CD4-positive, alpha-beta T cell (primary cell): ENCODE results near the gene ZNF569. TPM values are rescaled to one million over a fixed set of nuclear protein-coding genes. Genes with fewer than 3 reads are reported as not detected.
"Not testable (repeated sequence)": the region's sequence is repeated elsewhere in the genome, so short reads cannot be mapped to it uniquely, and the experiment has no call there.

Experiments
- ATAC-seq: fragments of 200-7000 bp; cut with Tn5 transposase; one replicate; pipeline ENCODE4 v1.10.0; 2022; ENCODE audit warnings: mild to moderate bottlenecking; ENCODE audit not compliant: poor library complexity
- CTCF ChIA-PET: fragments of 350-600 bp; sonication (Branson Sonifier 250); formaldehyde crosslinking; loops from one replicate; lab custom pipeline; 2021; ENCODE audit warnings: antibody characterized with exemption, inconsistent platforms; lab: Charles Lee
- POLR2A ChIA-PET: fragments of 350-600 bp; sonication (Branson Sonifier 250); formaldehyde crosslinking; loops from one replicate; lab custom pipeline; 2021; ENCODE audit warnings: antibody characterized with exemption, inconsistent platforms; lab: Charles Lee
- DNase-seq, 14 experiments: peaks; one replicate each; pipeline ENCODE4 v3.0.0-alpha.2; 2013 to 2020; ENCODE audit warnings: mixed read lengths in 2 of 14
- H3K27ac ChIP-seq, 2 donors: one replicate each; pipeline versions ENCODE4 v1.5.1 to v1.7.0; 2013; ENCODE audit warnings: low read length in 2 of 2, low read depth in 1 of 2, mild to moderate bottlenecking in 1 of 2
- H3K27me3 ChIP-seq, 2 experiments: 1 replicate in 1 of 2; 2 replicates in 1 of 2; pipeline versions ENCODE4 v1.6.1 to v1.7.0; 2013; ENCODE audit warnings: low read length in 2 of 2, control low read depth in 1 of 2, mild to moderate bottlenecking in 1 of 2, moderate library complexity in 1 of 2; ENCODE audit not compliant: insufficient read depth in 2 of 2, control insufficient read depth in 1 of 2
- H3K36me3 ChIP-seq: one replicate; pipeline ENCODE4 v1.6.1; 2013; ENCODE audit warnings: low read length, control low read depth; ENCODE audit not compliant: insufficient read depth
- H3K4me1 ChIP-seq: one replicate; pipeline ENCODE4 v1.6.1; 2013; ENCODE audit warnings: low read length, control low read depth; ENCODE audit not compliant: insufficient read depth
- H3K4me3 ChIP-seq: one replicate; pipeline ENCODE4 v1.5.1; 2013; ENCODE audit warnings: mild to moderate bottlenecking, low read length, moderate library complexity
- H3K9me3 ChIP-seq, 2 experiments: 1 replicate in 1 of 2; 2 replicates in 1 of 2; pipeline versions ENCODE4 v1.6.1 to v1.7.0; 2013; ENCODE audit warnings: low read length in 2 of 2, mild to moderate bottlenecking in 2 of 2, control low read depth in 1 of 2, moderate library complexity in 1 of 2; ENCODE audit not compliant: control insufficient read depth in 1 of 2, insufficient read depth in 1 of 2
- H3K27ac Mint-ChIP-seq: one replicate; pipeline ENCODE4 v1.8.0; 2020; ENCODE audit warnings: mixed read lengths
- H3K27me3 Mint-ChIP-seq: one replicate; pipeline ENCODE4 v1.8.0; 2021; ENCODE audit warnings: mixed read lengths
- H3K36me3 Mint-ChIP-seq: one replicate; pipeline ENCODE4 v1.8.0; 2021; ENCODE audit warnings: low read depth, mixed read lengths
- H3K4me1 Mint-ChIP-seq: one replicate; pipeline ENCODE4 v1.8.0; 2021; ENCODE audit warnings: low read depth, mixed read lengths
- H3K4me3 Mint-ChIP-seq: one replicate; pipeline ENCODE4 v1.8.0; 2020; ENCODE audit warnings: mild to moderate bottlenecking, mixed read lengths
- H3K9me3 Mint-ChIP-seq: one replicate; pipeline ENCODE4 v1.8.0; 2020; ENCODE audit warnings: mixed read lengths
- CTCF ChIP-seq: fragments of 200-600 bp; IDR thresholded peaks from one replicate; pipeline ENCODE4 v1.8.0; 2022; ENCODE audit warnings: antibody characterized with exemption, mild to moderate bottlenecking
- intact Hi-C, 2 experiments: fragments of 100-400 bp; cut with DNase I in 1 of 2; cut with micrococcal nuclease in 1 of 2; formaldehyde crosslinking; loops; one replicate each; pipeline versions ENCODE4 v1.15.1 to v1.9.0; 2023 to 2025; cut with DNase I, micrococcal nuclease
- total RNA-seq, 174 experiments: library from RNA in 2 of 174; stranded (reverse) in 2 of 174; gene quantifications; one replicate each; pipeline ENCODE4 v1.2.3 and lab custom pipeline; 2021 to 2026

ZNF569 gene
- total RNA-seq, 2 experiments from 2014 or later, result 5.0 to 5.2 TPM

GRCh38 chr19:37403403-37403802, 63.8 kb downstream of the ZNF569 start:
- Histone ChIP-seq H3K4me1 (no peaks in the 10 kb centered on the region), H3K9me3 (peaks cover 45 to 76% of the 10 kb centered on the region in 2 experiments), H3K36me3 (no peaks in the 10 kb centered on the region), H3K27ac (no peak overlapping the region), H3K4me3 (no peak overlapping the region), H3K27me3 (no peaks in the 10 kb centered on the region)
- H3K4me1 Mint-ChIP-seq, result no peaks in the 10 kb centered on the region
- no peaks in the 10 kb centered on the region for H3K27me3 Mint-ChIP-seq
- no peak for ATAC-seq
- H3K9me3 Mint-ChIP-seq, result peaks cover 14% of the 10 kb centered on the region
- intact Hi-C loops, result no loop called here
- DNase-seq, result no peak
- H3K36me3 Mint-ChIP-seq, result peaks cover 54% of the 10 kb centered on the region
- ChIA-PET POLR2A (no interaction called here), CTCF (no interaction called here)
- H3K27ac Mint-ChIP-seq, result no peak overlapping the region
- TF ChIP-seq CTCF, result no peak
- H3K4me3 Mint-ChIP-seq, result no peak overlapping the region

- no peaks in the 10 kb centered on the region for H3K4me1 Mint-ChIP-seq
- Histone ChIP-seq H3K4me3 (no peak overlapping the region), H3K27me3 (no peaks in the 10 kb centered on the region), H3K4me1 (no peaks in the 10 kb centered on the region), H3K27ac (no peak overlapping the region), H3K9me3 (peaks cover 49 to 77% of the 10 kb centered on the region in 2 experiments), H3K36me3 (no peaks in the 10 kb centered on the region)
- POLR2A ChIA-PET, result no interaction called here
- ATAC-seq (no peak), DNase-seq (no peak)
- H3K27me3 Mint-ChIP-seq, result no peaks in the 10 kb centered on the region
- H3K9me3 Mint-ChIP-seq, result peaks cover 16% of the 10 kb centered on the region
- intact Hi-C loops, result no loop called here
- no peak overlapping the region for H3K4me3 Mint-ChIP-seq
- H3K27ac Mint-ChIP-seq, result no peak overlapping the region
- H3K36me3 Mint-ChIP-seq, result peaks cover 32% of the 10 kb centered on the region
- TF ChIP-seq CTCF, result no peak
- CTCF ChIA-PET, result no interaction called here
Measured at GRCh38 chr19:37401078-37401477, 66.2 kb downstream of the ZNF569 start.

- ATAC-seq, H3K4me1 Mint-ChIP-seq, H3K4me1 ChIP-seq, H3K4me3 ChIP-seq, H3K27me3 ChIP-seq, H3K27ac Mint-ChIP-seq, CTCF ChIA-PET, intact Hi-C loops, H3K27me3 Mint-ChIP-seq, POLR2A ChIA-PET, H3K4me3 Mint-ChIP-seq, H3K27ac ChIP-seq, DNase-seq: not testable (repeated sequence)
- H3K36me3 ChIP-seq, result peaks cover 24% of the 10 kb centered on the region
- H3K9me3 Mint-ChIP-seq, result peaks cover 29% of the 10 kb centered on the region
- H3K36me3 Mint-ChIP-seq, result peaks cover 77% of the 10 kb centered on the region
- peaks cover 37 to 89% of the 10 kb centered on the region in 2 experiments for H3K9me3 ChIP-seq
Measured at GRCh38 chr19:37391399-37391798, 75.8 kb downstream of the ZNF569 start.

- ChIA-PET CTCF (no interaction called here), POLR2A (no interaction called here)
- H3K36me3 Mint-ChIP-seq, result peaks cover 88% of the 10 kb centered on the region
- Histone ChIP-seq H3K27me3 (no peaks in the 10 kb centered on the region), H3K4me1 (no peaks in the 10 kb centered on the region), H3K27ac (no peak overlapping the region), H3K36me3 (peaks cover 41% of the 10 kb centered on the region), H3K4me3 (no peak overlapping the region), H3K9me3 (peaks cover 41 to 96% of the 10 kb centered on the region in 2 experiments)
- TF ChIP-seq CTCF, result no peak
- no peak overlapping the region for H3K4me3 Mint-ChIP-seq
- peaks cover 30% of the 10 kb centered on the region for H3K9me3 Mint-ChIP-seq
- H3K27ac Mint-ChIP-seq, result no peak overlapping the region
- no peaks in the 10 kb centered on the region for H3K4me1 Mint-ChIP-seq
- intact Hi-C loops, result no loop called here
- ATAC-seq, result no peak
- no peak for DNase-seq
- no peaks in the 10 kb centered on the region for H3K27me3 Mint-ChIP-seq
Measured at GRCh38 chr19:37389234-37389633, 78.0 kb downstream of the ZNF569 start.
